ENCODE measurements around the gene GABRR1. TPM values are rescaled to one million over a fixed set of nuclear protein-coding genes. Genes with fewer than 3 reads are reported as not detected.

GABRR1 gene
- total RNA-seq, 1 donor from 2014 or later = not detected

DNA sequence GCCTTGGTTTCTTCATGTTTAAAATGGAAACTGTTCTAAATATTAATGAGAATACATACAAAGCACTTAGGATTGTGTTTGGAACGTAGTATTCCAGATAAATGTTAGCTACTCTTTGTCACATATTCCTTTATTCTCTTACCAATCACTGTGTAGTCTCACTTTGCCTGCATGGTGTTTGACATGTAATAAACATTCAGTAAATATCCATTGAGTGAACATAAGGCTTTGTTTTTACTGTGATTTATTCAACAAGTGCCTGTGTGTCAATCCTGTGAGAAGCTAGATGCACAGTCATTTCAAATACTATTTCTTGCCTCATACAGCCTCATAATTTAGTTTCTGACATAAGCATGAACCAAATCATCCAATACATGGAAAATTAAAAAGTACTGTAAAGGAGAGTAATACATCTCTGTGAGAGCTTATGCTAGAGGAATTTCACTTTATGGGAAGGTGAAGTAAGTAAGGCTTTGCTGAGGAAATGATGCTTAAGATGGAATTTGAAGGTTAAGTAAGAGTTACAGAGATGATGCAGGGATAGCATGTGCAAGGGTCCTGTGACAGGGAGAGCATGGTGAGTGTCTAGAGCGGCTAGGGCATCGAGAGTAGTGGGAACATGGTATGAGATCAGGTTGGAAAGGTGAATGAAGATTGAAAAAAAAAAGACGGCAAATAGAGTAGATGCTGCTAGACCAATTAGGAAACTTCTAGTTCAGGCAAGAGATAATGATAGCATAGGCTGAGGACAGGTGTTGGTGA lies 56.6 kb downstream of the GABRR1 start:
- intact Hi-C loops (cut with micrococcal nuclease) = no loop called here

DNA sequence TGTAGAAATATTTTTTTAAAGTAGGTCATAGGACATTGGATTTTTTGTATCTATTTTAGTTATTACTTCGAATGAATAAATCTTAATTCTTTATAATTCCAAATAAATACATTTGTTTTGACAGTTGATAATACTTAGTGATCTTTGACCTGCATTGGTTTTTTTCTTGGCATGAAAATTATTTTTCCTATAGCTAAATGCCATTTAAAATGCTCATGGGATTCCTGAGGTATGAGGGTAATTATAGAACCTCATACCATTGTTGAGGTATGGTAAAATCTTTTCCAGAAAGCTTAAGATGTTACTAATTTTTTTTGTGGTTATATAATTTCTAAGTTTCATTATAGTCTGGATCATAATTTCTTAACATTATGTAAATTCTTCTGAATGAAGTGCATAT lies 63.0 kb downstream of the GABRR1 start:
- intact Hi-C loops (cut with micrococcal nuclease) = no loop called here

DNA sequence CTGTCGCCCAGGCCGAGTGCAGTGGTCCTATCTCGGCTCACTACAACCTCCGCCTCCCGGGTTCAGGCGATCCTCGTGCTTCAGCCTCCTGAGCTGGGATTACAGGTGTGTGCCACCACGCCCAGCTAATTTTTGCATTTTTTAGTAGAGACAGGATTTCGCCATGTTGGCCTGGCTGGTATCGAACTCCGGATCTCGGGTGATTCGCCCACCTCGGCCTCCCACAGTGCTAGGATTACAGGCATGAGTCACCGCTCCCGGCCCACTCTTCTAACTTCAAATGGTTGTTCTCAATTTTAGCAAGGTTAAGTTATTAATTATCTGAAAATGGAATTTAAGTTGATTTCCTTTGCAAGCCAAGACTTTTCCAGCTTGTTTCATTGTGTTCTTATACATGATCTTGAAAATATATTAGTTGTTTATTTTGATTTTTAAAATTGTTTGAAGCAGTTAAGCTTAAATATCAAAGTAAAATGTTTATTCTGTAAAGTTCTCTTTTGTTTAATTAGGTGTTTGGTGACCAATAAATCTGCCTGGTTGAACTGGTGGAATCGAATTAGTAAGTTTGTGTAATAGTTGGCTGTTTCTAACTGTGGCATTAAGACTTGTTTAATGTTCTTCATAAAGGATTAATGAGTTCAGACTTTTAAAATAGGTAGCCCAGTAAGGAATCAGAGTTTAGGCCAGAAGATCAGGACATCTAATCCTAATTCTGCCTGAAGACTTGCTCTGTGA lies 69.0 kb downstream of the GABRR1 start:
- intact Hi-C loops (cut with micrococcal nuclease) = loop anchor here (5.0 to 10.0 kb wide), 2 partner anchors 679 to 1437 kb away; partner anchors contain the start of genes CASP8AP2 and MAP3K7

DNA sequence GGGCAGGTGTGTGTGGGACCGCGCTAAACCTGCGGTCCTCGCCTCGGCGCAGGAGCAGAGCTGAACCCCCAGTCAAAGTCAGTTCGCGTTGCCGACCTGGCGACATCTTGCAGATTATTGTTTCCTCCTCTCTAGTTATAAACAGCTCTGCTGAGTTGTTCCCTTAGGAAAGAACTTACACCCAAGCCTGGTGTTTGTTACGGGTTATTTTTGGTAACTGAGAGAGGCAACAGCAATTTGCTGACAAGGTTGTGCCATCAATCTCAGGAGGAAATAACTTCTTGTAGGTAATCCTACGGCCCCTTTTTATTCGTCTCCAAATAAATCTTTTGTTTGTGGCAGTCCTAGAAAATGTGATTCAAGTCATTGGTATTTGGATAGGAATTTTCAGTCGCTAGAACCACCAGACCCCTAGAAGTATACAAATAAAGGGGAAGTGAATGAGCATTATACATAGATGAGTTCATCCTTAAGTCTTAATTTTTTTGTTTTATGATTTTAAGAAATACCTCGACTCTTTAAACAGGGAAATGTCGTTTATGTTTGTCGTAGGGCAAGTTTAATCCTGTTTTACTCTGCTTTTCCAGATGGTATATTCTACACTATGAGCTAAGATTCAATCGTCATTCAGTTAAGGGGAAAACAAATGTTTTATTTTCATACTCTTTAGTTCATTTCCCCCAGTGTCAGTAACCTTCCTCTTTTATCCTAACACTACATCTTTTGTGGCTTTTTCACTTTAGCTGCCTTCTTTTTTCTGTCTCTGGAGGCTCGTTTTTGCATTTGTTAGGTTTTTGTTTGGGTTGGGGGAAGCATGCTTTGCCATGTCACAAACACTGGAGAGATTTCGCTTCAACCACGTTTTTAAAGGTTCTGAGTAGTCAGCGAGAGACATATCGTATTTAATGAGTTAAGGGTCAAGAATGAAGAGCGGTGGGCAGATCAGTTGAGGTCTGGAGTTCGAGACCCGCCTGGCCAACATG lies 70.1 kb downstream of the GABRR1 start:
- intact Hi-C loops (cut with micrococcal nuclease) = loop anchor here (2.0 to 10.0 kb wide), 5 partner anchors 206 to 1438 kb away; partner anchors contain the start of genes CASP8AP2, LYRM2, MAP3K7 and UBE2J1

DNA sequence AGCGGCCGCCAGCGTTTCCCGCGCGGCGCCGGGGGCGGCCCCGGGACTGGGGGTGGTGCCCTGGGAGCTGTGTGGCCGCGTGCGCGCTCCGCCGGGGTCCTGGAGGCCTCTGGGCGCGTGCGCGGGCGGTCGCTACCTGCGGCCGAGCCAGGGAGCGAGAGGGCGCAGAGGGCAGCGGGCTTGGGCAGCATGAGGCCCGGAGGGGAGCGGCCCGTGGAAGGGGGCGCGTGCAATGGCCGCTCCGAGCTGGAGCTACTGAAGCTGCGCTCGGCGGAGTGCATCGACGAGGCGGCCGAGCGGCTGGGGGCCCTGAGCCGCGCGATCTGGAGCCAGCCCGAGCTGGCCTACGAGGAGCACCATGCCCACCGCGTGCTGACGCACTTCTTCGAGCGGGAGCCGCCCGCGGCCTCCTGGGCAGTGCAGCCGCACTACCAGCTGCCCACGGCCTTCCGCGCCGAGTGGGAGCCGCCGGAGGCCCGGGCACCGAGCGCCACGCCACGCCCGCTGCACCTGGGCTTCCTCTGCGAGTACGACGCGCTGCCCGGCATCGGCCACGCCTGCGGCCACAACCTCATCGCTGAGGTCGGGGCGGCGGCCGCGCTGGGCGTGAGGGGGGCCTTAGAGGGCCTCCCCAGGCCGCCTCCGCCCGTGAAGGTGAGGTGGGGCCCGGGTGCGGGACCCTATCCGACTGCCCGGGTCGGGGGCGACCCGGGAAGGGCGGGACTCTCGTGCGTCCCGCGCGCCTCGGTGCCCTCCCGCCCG lies 71.0 kb downstream of the GABRR1 start, which contains the start of gene PM20D2:
Gene PM20D2, plus strand, starts transcription at position 100 of the 762 bp plus-strand sequence. Its CDS starts 90 bp downstream, at position 190.
- intact Hi-C loops (cut with micrococcal nuclease) = loop anchor here (1.0 to 10.0 kb wide), 11 partner anchors 29 to 1439 kb away; partner anchors contain the start of genes CASP8AP2, LYRM2, MAP3K7 and RNGTT

DNA sequence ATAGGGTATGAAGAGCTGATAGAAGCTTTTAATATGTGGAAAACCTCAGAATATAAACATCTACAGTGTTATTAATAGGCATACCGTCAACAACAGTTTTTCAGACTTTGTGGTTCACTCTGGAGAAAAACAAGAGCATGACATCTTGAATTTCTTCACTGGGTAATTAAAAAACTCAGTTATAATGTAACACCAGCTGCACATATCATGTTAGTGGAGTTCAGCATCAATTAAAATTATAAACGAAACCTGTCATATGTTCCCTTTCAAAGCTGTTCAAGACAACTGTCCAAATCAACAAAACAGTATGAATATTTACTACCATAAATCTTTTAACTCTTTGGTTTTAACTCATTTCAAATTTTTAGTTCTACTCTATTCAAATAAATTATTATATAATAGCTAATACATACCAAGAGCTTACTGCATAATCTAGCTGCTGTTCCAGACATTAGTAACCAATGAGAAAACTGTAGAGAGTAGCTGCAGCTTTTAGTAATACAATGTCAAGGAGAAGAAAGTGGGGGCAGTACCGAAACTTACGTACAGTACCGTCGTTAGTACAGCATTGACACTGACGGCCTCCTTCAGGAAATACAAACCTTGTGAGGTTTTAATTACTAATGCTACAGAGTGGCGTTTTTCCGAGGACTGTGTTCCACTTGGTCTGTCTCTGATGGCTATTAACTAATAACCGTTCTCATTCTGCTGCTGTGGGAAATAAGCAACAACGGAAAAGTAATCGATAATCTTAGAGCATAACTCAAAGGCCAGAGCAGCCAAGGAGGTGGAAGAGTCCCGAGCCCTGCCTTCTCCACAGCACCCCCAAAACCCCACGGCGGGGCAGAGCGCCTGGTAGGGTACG lies 71.8 kb downstream of the GABRR1 start:
- intact Hi-C loops (cut with micrococcal nuclease) = loop anchor here (1.0 to 10.0 kb wide), 8 partner anchors 28 to 1439 kb away; partner anchors contain the start of genes CASP8AP2, MAP3K7 and RNGTT

DNA sequence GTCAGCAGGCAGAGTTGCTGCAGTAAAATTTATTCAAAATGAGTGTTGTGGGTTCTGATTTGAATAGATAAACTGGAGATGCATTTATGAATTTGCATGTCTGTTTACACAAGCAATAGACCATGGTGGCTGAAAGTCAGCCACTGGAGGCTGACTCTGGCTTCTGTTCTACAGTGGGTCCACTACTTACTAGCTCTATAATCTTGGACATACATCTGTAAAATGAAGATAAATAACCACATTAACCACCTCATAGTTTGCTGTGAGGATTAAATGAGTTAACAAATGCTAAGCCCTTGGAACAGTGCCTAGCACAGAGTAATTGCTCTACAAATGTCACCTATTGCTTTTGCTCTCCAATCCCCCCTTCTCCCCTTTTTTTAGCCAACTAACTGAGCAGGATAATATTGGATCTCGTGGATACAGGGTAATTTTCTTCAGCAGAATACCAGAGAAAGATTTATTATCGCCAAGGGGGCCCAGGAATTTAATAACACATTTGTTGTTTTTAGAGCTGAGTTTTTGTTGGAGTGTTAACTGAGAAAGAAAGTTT lies 72.7 kb downstream of the GABRR1 start:
- intact Hi-C loops (cut with micrococcal nuclease) = loop anchor here (2.0 to 10.0 kb wide), 3 partner anchors 154 to 1440 kb away; partner anchors contain the start of gene MAP3K7

DNA sequence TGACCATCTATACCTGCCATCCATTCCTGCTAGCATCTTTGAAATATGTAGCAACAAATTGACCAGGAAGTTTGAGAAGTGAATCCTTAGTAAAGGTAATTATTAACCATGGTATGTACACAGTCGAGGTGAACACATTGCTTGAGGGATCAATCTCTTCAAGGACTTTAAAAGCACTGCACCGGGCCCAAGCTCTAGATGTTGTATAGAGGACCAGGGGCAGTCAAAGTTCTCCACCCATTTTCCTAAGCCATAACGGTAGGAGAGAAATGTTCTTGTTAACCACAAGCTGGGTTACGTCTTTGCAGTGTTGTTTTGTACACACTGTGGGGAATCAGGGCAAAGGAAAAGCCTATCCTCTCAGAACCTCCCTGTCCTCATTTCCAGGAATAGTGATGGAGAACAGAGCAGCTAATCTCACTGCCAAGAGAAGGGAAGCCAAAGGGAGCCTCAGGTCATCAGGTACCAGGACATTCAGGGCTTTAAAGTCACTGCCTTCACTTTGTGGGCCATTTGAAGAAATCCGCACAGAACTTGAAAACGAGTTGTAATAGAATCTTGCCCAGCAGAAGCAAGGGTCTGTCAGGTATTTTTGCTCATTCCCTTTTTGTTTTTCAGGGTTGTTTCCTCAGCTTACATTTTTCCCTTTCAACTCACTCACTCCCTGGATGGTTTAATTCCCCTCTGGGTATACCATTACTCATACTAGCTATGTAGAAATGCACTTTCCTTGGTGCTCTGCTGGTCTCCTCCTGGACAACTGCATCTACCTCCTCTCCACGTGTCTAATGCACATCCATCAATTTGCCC lies 76.6 kb downstream of the GABRR1 start:
- intact Hi-C loops (cut with micrococcal nuclease) = loop anchor here (10.0 kb wide), 1 partner anchor 1444 kb away; the partner anchor contains the start of gene MAP3K7

DNA sequence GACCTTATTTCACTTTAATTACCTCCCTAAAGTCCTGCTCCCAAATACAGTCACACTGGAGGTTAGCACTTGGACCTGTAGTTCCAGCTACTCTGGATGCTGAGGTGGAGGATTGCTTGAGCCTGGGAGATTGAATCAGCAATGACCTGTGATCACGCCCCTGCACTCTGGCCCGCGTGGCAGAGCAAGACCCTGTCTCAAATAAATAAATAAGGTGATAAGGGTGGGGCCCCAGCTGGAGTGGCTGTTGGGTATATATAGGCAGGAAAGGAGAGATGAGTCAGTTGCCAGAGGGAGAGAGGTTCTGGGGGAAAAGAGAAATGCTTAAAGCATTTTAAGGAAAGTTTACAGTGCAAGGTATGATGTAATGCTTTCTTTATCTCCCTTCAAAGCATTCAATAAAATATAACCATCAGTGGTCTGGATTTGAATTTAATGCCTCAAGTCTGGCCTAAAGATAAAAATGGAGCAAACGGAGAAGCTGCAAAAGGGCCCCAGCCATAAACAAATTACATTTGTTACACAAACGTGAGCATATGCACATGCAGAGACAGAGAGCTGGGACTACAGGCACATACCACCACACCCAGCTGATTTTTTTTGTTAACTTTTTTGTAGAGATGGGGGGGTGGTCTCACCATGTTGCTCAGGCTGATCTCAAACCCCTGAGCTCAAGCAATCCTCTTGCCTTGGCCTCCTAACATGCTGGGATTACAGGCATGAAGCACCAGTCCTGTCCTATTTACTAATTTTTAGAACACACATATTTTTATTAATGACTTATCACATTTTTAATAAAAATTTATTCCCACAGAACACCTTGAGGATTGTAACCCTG lies 77.4 kb downstream of the GABRR1 start:
- intact Hi-C loops (cut with micrococcal nuclease) = loop anchor here (10.0 kb wide), 1 partner anchor 1445 kb away; the partner anchor contains the start of gene MAP3K7

DNA sequence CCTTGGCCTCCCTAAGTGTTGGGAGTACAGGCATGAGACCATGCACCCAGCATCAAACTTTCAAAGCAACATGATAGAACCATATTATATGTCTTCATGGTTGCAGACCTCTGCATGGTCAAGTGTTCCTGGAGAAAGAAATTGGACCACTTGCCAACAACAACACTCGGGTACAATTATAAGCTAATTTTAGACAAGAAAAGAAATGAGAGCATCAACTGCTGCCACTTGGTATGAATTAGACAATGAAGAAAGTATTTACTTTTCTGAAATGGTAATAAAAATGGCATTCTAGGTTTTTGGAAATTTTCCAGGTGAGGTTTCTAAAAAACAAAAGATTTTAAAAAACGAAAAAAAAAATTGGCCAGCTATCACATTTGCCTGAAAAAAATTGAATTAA lies 79.0 kb downstream of the GABRR1 start:
- intact Hi-C loops (cut with micrococcal nuclease) = no loop called here

DNA sequence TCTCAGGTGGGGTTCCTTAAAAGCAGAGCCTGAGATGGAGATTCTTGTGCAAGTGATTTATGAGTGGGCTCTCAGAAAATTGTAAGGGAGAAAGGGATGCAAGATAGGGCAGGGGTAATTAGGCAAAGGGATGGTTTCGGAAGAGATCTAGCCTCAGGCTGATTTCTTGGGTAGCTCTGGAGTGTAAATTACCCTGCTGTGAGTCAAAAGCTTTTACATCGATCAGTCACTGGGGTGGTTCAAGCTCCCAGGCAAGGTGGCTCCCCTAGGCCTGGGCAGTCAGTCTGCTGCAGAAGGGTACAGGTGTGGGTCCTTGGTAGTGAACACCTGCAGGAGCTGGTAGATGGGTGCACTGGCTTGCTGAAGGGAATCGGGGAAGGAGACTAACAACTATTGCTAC lies 82.4 kb downstream of the GABRR1 start:
- intact Hi-C loops (cut with micrococcal nuclease) = no loop called here

DNA sequence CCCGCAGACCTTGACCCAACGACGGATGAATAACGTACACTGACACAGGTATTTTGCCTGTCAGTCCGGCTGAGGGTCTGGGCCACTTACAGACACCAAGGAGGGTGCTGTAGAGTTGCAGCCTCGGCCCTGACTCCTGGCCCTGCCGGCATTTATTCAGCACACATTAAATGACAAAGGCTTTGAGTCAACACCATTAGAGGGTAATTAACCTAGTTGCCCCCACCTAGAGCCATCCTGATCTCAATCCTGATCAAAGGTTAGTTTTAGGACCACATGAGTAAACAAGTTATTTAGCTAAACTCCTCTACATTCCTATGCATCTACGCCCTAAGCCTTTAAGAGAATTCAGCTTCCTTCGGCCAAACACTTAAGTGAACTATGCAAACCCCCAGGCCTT lies 83.2 kb downstream of the GABRR1 start:
- intact Hi-C loops (cut with micrococcal nuclease) = no loop called here

DNA sequence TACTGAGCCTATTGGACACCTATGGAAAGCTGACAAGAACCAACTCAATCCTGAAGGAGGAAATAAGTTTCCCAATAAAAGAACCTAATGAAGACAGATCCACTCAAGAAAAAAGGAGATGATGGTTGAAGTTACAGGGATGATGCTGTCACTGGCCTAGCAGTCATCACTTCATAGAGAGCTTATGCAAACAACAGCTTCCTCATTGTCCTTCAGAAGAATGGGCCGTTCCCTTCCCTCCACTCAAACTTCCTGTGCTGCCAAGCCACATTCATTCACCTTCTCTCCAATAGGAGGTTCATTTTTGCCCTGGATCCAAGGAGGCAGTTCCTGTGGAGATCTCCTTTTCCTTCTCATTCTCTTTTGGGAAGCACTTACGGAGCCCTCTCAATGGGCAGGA lies 85.1 kb downstream of the GABRR1 start:
- intact Hi-C loops (cut with micrococcal nuclease) = no loop called here

DNA sequence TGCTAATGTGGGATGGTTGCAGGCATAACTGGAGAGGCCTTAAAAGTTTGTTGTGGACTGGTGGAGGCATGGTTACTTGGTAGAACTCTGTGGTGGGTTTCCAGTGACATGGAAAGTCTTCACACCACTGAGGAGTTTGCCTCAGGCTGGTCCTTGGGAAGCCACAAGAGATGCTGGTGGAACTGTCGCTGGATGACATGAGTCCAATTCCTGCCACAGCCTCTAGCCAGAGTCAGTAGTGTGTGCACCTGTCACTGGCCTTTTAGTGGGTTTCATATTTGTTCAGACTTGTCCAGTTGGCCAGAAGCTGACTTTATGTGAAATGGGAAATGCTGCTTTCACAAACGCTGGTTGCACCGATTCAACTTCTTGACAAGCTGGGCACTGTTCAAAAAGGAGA lies 85.6 kb downstream of the GABRR1 start:
- intact Hi-C loops (cut with micrococcal nuclease) = no loop called here

DNA sequence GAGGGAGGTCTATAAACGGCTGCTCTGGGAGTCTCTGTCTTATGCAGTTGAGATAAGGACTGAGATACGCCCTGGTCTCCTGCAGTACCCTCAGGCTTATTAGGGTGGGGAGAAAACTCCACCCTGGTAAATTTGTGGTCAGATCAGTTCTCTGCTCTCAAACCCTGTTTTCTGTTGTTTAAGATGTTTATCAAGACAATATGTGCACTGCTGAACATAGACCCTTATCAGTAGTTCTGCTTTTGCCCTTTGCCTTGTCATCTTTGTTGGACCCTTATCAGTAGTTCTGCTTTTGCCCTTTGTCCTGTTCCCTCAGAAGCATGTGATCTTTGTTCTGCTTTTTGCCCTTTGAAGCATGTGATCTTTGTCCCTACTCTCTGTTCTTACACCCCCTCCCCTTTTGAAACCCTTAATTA lies 88.9 kb downstream of the GABRR1 start:
- intact Hi-C loops (cut with micrococcal nuclease) = loop anchor here (10.0 kb wide), 1 partner anchor 903 kb away; no protein-coding TSS in a partner anchor

Data from T-helper 1 cell treated with Interleukin-12 subunit alpha and Interleukin-12 subunit beta and Interleukin-4 antibody, amounts not matched to agents 30 ng/mL and 1 ng/mL, for 36 hours (primary cell).